K562 (cell line): ENCODE measurements around the gene PTPN9. TPM values are rescaled to one million over a fixed set of nuclear protein-coding genes. Genes with fewer than 3 reads are reported as not detected.

ENCODE experiments used
- CEBPB ChIP-seq: fragments of 450-650 bp; IDR thresholded peaks from 2 replicates; pipeline ENCODE4 v1.6.1; 2016; ENCODE audit warnings: missing genetic modification characterization, missing compliant biosample characterization
- CTBP1 ChIP-seq: fragments of 450-650 bp; IDR thresholded peaks from 2 replicates; pipeline ENCODE4 v1.6.1; 2016; ENCODE audit warnings: borderline replicate concordance
- DIDO1 ChIP-seq: fragments of 450-650 bp; IDR thresholded peaks from 2 replicates; pipeline ENCODE4 v1.6.1; 2016; ENCODE audit warnings: low read depth, missing biosample characterization, missing genetic modification characterization
- FOXP4 ChIP-seq: sonication (generic); formaldehyde crosslinking; IDR thresholded peaks from 2 replicates; pipeline ENCODE4 v1.8.0; 2022; ENCODE audit warnings: mild to moderate bottlenecking, missing genetic modification reagents, borderline replicate concordance
- HINFP ChIP-seq: fragments of 450-650 bp; conservative IDR thresholded peaks from 2 replicates; pipeline ENCODE4 v1.6.1; 2016; ENCODE audit warnings: missing genetic modification characterization, low read depth, mild to moderate bottlenecking, control low read depth, missing compliant biosample characterization
- HMG20B ChIP-seq: fragments of 250-450 bp; sonication (Bioruptor Pico); IDR thresholded peaks from 2 replicates; pipeline ENCODE4 v1.5.0; 2021; ENCODE audit warnings: mild to moderate bottlenecking
- IFI16 ChIP-seq: fragments of 250-450 bp; sonication (Bioruptor Pico); IDR thresholded peaks from 2 replicates; pipeline ENCODE4 v2.1.2; 2022; ENCODE audit warnings: mild to moderate bottlenecking, inconsistent platforms
- KDM4B ChIP-seq, 2 experiments: fragments of 450-650 bp in 1 of 2; sonication (generic) in 1 of 2; IDR thresholded peaks; 2 replicates each; pipeline ENCODE4 v1.6.1; 2016 to 2017; ENCODE audit warnings: borderline replicate concordance in 2 of 2, antibody characterized with exemption in 1 of 2, low read depth in 1 of 2, mild to moderate bottlenecking in 1 of 2
- KLF6 ChIP-seq: fragments of 250-450 bp; sonication (Bioruptor Pico); IDR thresholded peaks from 2 replicates; pipeline ENCODE4 v1.4.0; 2020; ENCODE audit warnings: mild to moderate bottlenecking, moderate library complexity, borderline replicate concordance
- MYNN ChIP-seq, 2 experiments: sonication (generic); formaldehyde crosslinking in 1 of 2; IDR thresholded peaks; 2 replicates each; pipeline versions ENCODE4 v1.5.0 to v1.6.1; 2016 to 2020; ENCODE audit warnings: antibody characterized with exemption in 1 of 2, missing genetic modification reagents in 1 of 2
- NR3C1 ChIP-seq: sonication (generic); formaldehyde crosslinking; IDR thresholded peaks from 2 replicates; pipeline ENCODE4 v1.8.1; 2022; ENCODE audit warnings: missing genetic modification reagents
- TBL1XR1 ChIP-seq, 2 experiments: IDR thresholded peaks; 2 replicates each; pipeline ENCODE4 v1.6.1; 2012; ENCODE audit warnings: improper control_type of control experiment in 2 of 2, low read length in 2 of 2, mild to moderate bottlenecking in 1 of 2
- ZNF24 ChIP-seq: fragments of 450-650 bp; IDR thresholded peaks from 2 replicates; pipeline ENCODE4 v1.6.1; 2016
- ZNF354B ChIP-seq: fragments of 250-450 bp; sonication (Bioruptor Pico); IDR thresholded peaks from 2 replicates; pipeline ENCODE4 v1.4.0; 2020
- ZNF507 ChIP-seq: conservative IDR thresholded peaks from 2 replicates; pipeline ENCODE4 v1.6.1; 2017; ENCODE audit warnings: missing genetic modification characterization, missing compliant biosample characterization
- ZNF655 ChIP-seq: fragments of 250-450 bp; sonication (Bioruptor Pico); IDR thresholded peaks from 2 replicates; pipeline ENCODE4 v1.5.0; 2021
- ZNF780A ChIP-seq: fragments of 250-450 bp; sonication (Bioruptor Pico); IDR thresholded peaks from 2 replicates; pipeline ENCODE4 v1.5.0; 2021; ENCODE audit warnings: mild to moderate bottlenecking
- polyA plus RNA-seq, 8 experiments: library from polyadenylated mRNA; depleted of rRNA in 4 of 8; stranded (reverse) in 5 of 8; unstranded in 3 of 8; fragments of >200 nt; fragmentation: Nextera tagmentation in 2 of 8; fragmentation: Illumina TruSeq in 1 of 8; extraction: Ambion mirVana in 2 of 8; extraction: Trizol in 1 of 8; gene quantifications; 2 replicates each; pipeline versions ENCODE4 v1.2.1 to v1.2.3, GENCODE V29; 2011 to 2014; ENCODE audit warnings: inconsistent platforms in 1 of 8, missing spikeins in 1 of 8
- total RNA-seq, 7 experiments: library from RNA; depleted of rRNA in 6 of 7; stranded (reverse); fragments of >200 nt in 6 of 7; fragmentation: Illumina TruSeq in 2 of 7; extraction: Trizol in 2 of 7; gene quantifications; 2 replicates each; pipeline versions ENCODE4 v1.2.1 to v1.2.3, GENCODE V29; 2011 to 2021; ENCODE audit warnings: low replicate concordance in 1 of 7
- TF ChIP-seq, protein P1 (sequence below), 3 experiments: fragments of 200-800 bp in 1 of 3; sonication (Bioruptor generic) in 1 of 3; sonication (generic) in 1 of 3; formaldehyde crosslinking in 1 of 3; IDR thresholded peaks; 2 replicates each; pipeline versions ENCODE4 v1.6.1 to v1.8.0; 2016 to 2022; ENCODE audit warnings: mild to moderate bottlenecking in 2 of 3, missing compliant biosample characterization in 2 of 3, missing genetic modification characterization in 2 of 3, missing genetic modification reagents in 1 of 3
- TF ChIP-seq, protein P2 (sequence below), 2 experiments: IDR thresholded peaks; 2 replicates each; pipeline ENCODE4 v1.6.1; 2012; ENCODE audit warnings: improper control_type of control experiment in 2 of 2, low read depth in 2 of 2, low read length in 2 of 2, borderline replicate concordance in 1 of 2

Gene PTPN9
- total and polyA plus RNA-seq, 9 of the 15 experiments (the other 6 are each of a cell fraction or from before 2014, with no cell fraction given), result 5.0 to 24.0 (median 14.2) TPM

- TF ChIP-seq FOXP4 (no peak), HMG20B (no peak), ZNF507 (tag) (no peak), NR3C1 (CRISPR knock-in tag) (no peak), IFI16 (CRISPR knock-in tag) (no peak), ZNF780A (CRISPR knock-in tag) (no peak), DIDO1 (tag) (no peak), MYNN (IDR thresholded peaks at IDR 0.05) (no peak), MYNN (CRISPR knock-in tag; IDR thresholded peaks at IDR 0.05) (no peak), CEBPB (peak; percentile 92), ZNF24 (no peak), HINFP (tag) (no peak), ZNF655 (CRISPR knock-in tag) (no peak), CTBP1 (0 out of 2 replicates have a peak, but pooled peaks have one; percentile 14), KDM4B (IDR thresholded peaks at IDR 0.05; ENCODE audit: borderline replicate concordance in 2 of 2, low read depth in 1 of 2) (peak in 1 of 2 experiments; percentile 84; a peak in 1 of 4 replicates), KLF6 (CRISPR knock-in tag) (no peak), ZNF354B (CRISPR knock-in tag) (no peak), TBL1XR1 (IDR thresholded peaks at IDR 0.05; ENCODE audit: low read length in 2 of 2) (no peak)
- TF ChIP-seq, protein P1, sequence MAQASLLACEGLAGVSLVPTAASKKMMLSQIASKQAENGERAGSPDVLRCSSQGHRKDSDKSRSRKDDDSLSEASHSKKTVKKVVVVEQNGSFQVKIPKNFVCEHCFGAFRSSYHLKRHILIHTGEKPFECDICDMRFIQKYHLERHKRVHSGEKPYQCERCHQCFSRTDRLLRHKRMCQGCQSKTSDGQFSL (CRISPR knock-in tag; IDR thresholded peaks at IDR 0.05), result no peak
- TF ChIP-seq, protein P1 (tag; IDR thresholded peaks at IDR 0.05), result no peak
- TF ChIP-seq, protein P2, sequence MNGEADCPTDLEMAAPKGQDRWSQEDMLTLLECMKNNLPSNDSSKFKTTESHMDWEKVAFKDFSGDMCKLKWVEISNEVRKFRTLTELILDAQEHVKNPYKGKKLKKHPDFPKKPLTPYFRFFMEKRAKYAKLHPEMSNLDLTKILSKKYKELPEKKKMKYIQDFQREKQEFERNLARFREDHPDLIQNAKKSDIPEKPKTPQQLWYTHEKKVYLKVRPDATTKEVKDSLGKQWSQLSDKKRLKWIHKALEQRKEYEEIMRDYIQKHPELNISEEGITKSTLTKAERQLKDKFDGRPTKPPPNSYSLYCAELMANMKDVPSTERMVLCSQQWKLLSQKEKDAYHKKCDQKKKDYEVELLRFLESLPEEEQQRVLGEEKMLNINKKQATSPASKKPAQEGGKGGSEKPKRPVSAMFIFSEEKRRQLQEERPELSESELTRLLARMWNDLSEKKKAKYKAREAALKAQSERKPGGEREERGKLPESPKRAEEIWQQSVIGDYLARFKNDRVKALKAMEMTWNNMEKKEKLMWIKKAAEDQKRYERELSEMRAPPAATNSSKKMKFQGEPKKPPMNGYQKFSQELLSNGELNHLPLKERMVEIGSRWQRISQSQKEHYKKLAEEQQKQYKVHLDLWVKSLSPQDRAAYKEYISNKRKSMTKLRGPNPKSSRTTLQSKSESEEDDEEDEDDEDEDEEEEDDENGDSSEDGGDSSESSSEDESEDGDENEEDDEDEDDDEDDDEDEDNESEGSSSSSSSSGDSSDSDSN (IDR thresholded peaks at IDR 0.05; ENCODE audit: borderline replicate concordance in 1 of 2, low read depth in 2 of 2, low read length in 2 of 2), result peak in 1 of 2 experiments; percentile 76; a peak in 2 of 4 replicates
These were observed 125.2 kb downstream of the PTPN9 start (continued) for GRCh38 chr15:75453703-75454470.
